PC-3 (cell line): ENCODE measurements around the gene SNRNP35.

Source experiments
- CTCF ChIP-seq: fragments of 300-600 bp; sonication (generic); conservative IDR thresholded peaks from 2 replicates; pipeline ENCODE4 v1.5.1; 2017; ENCODE audit warnings: antibody characterized with exemption, low read depth, mild to moderate bottlenecking, low read length
- EZH2 ChIP-seq: fragments of 300-600 bp; sonication (generic); IDR thresholded peaks from one replicate; pipeline ENCODE4 v1.6.1; 2017; ENCODE audit warnings: antibody characterized with exemption, mild to moderate bottlenecking, low read length; ENCODE audit not compliant: unreplicated experiment

DNA sequence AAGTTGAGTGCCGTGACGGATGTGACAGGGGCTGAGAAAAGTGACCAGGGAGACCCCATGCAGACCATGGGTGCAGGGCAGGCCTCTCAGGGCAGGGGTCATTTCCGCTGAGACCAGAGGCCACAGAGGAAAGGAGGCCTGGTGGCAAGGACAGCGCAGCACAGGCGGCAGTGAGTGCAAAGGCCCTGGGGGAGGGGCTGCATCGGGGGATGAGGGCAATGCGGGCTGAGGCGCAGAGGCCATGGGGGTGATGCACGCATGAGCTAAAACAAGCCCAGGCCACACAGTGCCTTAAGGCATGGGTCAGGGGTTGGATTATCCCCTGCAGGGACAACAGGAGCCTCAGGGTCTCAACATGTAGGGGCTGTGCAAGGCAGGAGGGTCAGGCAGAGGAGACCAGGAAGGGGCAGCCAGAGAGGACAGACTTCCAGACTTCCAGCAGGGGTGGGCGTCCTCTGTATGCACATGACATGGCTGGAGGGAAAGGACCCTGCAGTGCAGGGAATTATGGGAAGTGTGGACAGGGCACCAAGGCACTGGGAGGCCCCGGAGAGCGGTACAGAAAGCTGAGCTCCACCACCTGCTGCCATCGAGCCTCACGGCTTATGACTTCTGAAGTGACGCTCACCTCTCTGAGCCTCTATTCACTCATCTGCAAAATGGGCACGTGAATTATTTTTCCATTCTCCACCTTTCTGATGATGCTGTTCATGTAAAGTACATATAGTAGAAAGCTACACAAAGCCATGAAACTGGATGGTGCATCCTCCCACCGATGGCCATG is 48.3 kb downstream of the SNRNP35 start:
- TF ChIP-seq CTCF (no peak), EZH2 (no peak)
